SK-N-SH treated with all-trans-retinoic acid at 6 μM for 48 hours (cell line): Measurements from ENCODE around the gene RRAS2.

ENCODE experiments used
- ATAC-seq: fragments of 200-7000 bp; cut with Tn5 transposase; 3 replicates; pipeline ENCODE4 v1.9.1; 2020; ENCODE audit warnings: mild to moderate bottlenecking, moderate library complexity
- ARNTL ChIP-seq: fragments of 450-650 bp; formaldehyde crosslinking; IDR thresholded peaks from 2 replicates; pipeline ENCODE4 v1.5.0; 2020; ENCODE audit warnings: low read depth, mild to moderate bottlenecking, moderate library complexity, borderline replicate concordance
- BACH2 ChIP-seq: fragments of 250-450 bp; sonication (Bioruptor Pico); IDR thresholded peaks from 2 replicates; pipeline ENCODE4 v1.9.0; 2021; ENCODE audit warnings: mild to moderate bottlenecking, borderline replicate concordance
- CSDC2 ChIP-seq: fragments of 250-450 bp; sonication (Bioruptor Pico); IDR thresholded peaks from 2 replicates; pipeline ENCODE4 v1.5.0; 2020; ENCODE audit warnings: mild to moderate bottlenecking, moderate library complexity
- GLIS3 ChIP-seq: fragments of 250-450 bp; sonication (Bioruptor Pico); IDR thresholded peaks from 2 replicates; pipeline ENCODE4 v1.5.0; 2020; ENCODE audit warnings: mild to moderate bottlenecking, moderate library complexity
- ISL1 ChIP-seq: fragments of 250-450 bp; sonication (Bioruptor Pico); IDR thresholded peaks from 2 replicates; pipeline ENCODE4 v2.1.2; 2022; ENCODE audit warnings: mild to moderate bottlenecking, moderate library complexity
- SNAI2 ChIP-seq: fragments of 250-450 bp; sonication (Bioruptor Pico); IDR thresholded peaks from 2 replicates; pipeline ENCODE4 v1.5.0; 2020; ENCODE audit warnings: mild to moderate bottlenecking, moderate library complexity
- TCF4 ChIP-seq: fragments of 250-450 bp; sonication (Bioruptor Pico); IDR thresholded peaks from 2 replicates; pipeline ENCODE4 v1.8.0; 2021; ENCODE audit warnings: mild to moderate bottlenecking, moderate library complexity, borderline replicate concordance
- TOX ChIP-seq: fragments of 250-450 bp; sonication (Bioruptor Pico); IDR thresholded peaks from 2 replicates; pipeline ENCODE4 v1.8.0; 2021; ENCODE audit warnings: mild to moderate bottlenecking, moderate library complexity, borderline replicate concordance
- ZFP3 ChIP-seq: fragments of 250-450 bp; sonication (Bioruptor Pico); IDR thresholded peaks from 2 replicates; pipeline ENCODE4 v1.5.0; 2020; ENCODE audit warnings: mild to moderate bottlenecking, moderate library complexity
- ZNF565 ChIP-seq: fragments of 450-650 bp; formaldehyde crosslinking; conservative IDR thresholded peaks from 2 replicates; pipeline ENCODE4 v1.5.0; 2020; ENCODE audit warnings: low read depth, mild to moderate bottlenecking, moderate library complexity
- ZNF70 ChIP-seq: fragments of 450-650 bp; formaldehyde crosslinking; IDR thresholded peaks from 2 replicates; pipeline ENCODE4 v1.5.0; 2020; ENCODE audit warnings: mild to moderate bottlenecking, moderate library complexity
- TF ChIP-seq, protein P1 (sequence below): fragments of 250-450 bp; sonication (Bioruptor Pico); IDR thresholded peaks from 2 replicates; pipeline ENCODE4 v1.5.0; 2020; ENCODE audit warnings: mild to moderate bottlenecking, moderate library complexity
- TF ChIP-seq, protein P2 (sequence below): fragments of 250-450 bp; sonication (Bioruptor Pico); IDR thresholded peaks from 2 replicates; pipeline ENCODE4 v1.8.0; 2020; ENCODE audit warnings: mild to moderate bottlenecking, moderate library complexity, borderline replicate concordance
- TF ChIP-seq, protein P3 (sequence below): fragments of 250-450 bp; sonication (Bioruptor Pico); IDR thresholded peaks from 2 replicates; pipeline ENCODE4 v1.5.1; 2020; ENCODE audit warnings: low read depth, mild to moderate bottlenecking, moderate library complexity
- TF ChIP-seq, protein P4 (sequence below): fragments of 250-450 bp; sonication (Bioruptor Pico); IDR thresholded peaks from 2 replicates; pipeline ENCODE4 v1.5.1; 2021; ENCODE audit warnings: mild to moderate bottlenecking, moderate library complexity

RRAS2 gene

DNA sequence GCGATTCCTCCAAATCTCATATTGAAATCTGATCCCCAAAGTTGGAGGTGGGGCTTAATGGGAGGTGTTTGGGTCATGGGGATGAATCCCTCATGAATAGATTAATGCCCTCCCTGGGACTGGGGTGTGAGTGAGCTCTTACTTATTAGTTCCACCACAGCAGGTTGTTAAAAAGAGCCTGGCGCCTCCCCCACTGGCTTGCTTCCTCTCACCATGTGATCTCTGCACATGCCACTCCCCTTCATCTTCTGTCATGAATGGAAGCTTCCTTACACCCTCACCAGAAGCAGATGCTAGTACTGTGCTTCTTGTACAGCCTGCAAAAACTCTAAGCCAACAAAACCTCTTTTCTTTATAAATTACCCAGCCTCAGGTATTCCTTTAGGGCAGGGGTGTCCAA lies 8.8 kb downstream of the RRAS2 start (continued):
- TF ChIP-seq, protein P1, sequence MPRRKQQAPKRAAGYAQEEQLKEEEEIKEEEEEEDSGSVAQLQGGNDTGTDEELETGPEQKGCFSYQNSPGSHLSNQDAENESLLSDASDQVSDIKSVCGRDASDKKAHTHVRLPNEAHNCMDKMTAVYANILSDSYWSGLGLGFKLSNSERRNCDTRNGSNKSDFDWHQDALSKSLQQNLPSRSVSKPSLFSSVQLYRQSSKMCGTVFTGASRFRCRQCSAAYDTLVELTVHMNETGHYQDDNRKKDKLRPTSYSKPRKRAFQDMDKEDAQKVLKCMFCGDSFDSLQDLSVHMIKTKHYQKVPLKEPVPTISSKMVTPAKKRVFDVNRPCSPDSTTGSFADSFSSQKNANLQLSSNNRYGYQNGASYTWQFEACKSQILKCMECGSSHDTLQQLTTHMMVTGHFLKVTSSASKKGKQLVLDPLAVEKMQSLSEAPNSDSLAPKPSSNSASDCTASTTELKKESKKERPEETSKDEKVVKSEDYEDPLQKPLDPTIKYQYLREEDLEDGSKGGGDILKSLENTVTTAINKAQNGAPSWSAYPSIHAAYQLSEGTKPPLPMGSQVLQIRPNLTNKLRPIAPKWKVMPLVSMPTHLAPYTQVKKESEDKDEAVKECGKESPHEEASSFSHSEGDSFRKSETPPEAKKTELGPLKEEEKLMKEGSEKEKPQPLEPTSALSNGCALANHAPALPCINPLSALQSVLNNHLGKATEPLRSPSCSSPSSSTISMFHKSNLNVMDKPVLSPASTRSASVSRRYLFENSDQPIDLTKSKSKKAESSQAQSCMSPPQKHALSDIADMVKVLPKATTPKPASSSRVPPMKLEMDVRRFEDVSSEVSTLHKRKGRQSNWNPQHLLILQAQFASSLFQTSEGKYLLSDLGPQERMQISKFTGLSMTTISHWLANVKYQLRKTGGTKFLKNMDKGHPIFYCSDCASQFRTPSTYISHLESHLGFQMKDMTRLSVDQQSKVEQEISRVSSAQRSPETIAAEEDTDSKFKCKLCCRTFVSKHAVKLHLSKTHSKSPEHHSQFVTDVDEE (CRISPR knock-in tag): no peak
- TF ChIP-seq, protein P2, sequence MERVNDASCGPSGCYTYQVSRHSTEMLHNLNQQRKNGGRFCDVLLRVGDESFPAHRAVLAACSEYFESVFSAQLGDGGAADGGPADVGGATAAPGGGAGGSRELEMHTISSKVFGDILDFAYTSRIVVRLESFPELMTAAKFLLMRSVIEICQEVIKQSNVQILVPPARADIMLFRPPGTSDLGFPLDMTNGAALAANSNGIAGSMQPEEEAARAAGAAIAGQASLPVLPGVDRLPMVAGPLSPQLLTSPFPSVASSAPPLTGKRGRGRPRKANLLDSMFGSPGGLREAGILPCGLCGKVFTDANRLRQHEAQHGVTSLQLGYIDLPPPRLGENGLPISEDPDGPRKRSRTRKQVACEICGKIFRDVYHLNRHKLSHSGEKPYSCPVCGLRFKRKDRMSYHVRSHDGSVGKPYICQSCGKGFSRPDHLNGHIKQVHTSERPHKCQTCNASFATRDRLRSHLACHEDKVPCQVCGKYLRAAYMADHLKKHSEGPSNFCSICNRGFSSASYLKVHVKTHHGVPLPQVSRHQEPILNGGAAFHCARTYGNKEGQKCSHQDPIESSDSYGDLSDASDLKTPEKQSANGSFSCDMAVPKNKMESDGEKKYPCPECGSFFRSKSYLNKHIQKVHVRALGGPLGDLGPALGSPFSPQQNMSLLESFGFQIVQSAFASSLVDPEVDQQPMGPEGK: no peak

DNA sequence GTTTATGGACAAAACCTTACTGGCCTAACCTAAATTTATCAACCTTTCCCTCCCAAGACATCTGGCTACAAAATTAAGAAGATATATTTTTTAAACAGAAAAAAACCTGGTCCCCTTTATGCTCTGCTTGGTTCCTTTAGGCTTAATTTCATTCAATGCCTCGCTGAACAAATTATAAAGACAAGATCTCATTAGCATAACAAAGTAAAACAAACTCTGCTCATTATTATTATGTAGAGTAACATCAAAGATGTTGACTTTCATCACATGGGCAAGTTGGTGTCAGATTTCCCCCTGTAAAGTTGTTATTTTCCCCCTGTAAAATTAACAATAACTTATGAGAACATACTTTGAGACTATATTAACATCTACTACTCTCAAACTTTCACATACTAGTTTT lies 11.0 kb downstream of the RRAS2 start:
- no peak for ATAC-seq
- TF ChIP-seq ARNTL (CRISPR knock-in tag) (no peak), CSDC2 (CRISPR knock-in tag) (no peak), ZNF70 (CRISPR knock-in tag) (no peak), SNAI2 (no peak), ZNF565 (CRISPR knock-in tag) (no peak), ZFP3 (CRISPR knock-in tag) (no peak), ISL1 (no peak)
- TF ChIP-seq, protein P2: no peak
- TF ChIP-seq, protein P3, sequence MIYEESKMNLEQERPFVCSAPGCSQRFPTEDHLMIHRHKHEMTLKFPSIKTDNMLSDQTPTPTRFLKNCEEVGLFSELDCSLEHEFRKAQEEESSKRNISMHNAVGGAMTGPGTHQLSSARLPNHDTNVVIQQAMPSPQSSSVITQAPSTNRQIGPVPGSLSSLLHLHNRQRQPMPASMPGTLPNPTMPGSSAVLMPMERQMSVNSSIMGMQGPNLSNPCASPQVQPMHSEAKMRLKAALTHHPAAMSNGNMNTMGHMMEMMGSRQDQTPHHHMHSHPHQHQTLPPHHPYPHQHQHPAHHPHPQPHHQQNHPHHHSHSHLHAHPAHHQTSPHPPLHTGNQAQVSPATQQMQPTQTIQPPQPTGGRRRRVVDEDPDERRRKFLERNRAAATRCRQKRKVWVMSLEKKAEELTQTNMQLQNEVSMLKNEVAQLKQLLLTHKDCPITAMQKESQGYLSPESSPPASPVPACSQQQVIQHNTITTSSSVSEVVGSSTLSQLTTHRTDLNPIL (CRISPR knock-in tag): no peak

DNA sequence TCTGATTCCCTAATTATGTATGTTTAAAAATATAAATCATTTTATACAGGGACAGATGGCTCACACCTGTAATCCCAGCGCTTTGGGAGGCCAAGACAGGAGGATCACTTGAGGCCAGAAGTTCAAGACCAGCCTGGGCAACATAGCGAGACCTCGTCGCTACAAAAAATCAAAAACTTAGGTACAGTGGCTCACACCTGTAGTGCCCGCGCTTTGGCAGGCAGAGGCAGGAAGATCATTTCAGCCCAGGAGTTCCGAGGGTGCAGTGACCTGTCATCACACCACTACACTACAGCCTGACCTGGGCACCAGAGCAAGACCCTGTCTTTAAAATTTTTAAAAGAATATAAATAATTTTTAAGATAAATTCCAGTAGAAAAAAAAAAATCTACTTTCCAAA lies 11.5 kb downstream of the RRAS2 start:
- no peak for TF ChIP-seq GLIS3 (CRISPR knock-in tag)
- no peak for TF ChIP-seq ARNTL (CRISPR knock-in tag)
- TF ChIP-seq ZNF565 (CRISPR knock-in tag): no peak
- no peak for TF ChIP-seq TOX (CRISPR knock-in tag)
- TF ChIP-seq BACH2 (CRISPR knock-in tag): no peak
- TF ChIP-seq, protein P2: no peak
- TF ChIP-seq, protein P4, sequence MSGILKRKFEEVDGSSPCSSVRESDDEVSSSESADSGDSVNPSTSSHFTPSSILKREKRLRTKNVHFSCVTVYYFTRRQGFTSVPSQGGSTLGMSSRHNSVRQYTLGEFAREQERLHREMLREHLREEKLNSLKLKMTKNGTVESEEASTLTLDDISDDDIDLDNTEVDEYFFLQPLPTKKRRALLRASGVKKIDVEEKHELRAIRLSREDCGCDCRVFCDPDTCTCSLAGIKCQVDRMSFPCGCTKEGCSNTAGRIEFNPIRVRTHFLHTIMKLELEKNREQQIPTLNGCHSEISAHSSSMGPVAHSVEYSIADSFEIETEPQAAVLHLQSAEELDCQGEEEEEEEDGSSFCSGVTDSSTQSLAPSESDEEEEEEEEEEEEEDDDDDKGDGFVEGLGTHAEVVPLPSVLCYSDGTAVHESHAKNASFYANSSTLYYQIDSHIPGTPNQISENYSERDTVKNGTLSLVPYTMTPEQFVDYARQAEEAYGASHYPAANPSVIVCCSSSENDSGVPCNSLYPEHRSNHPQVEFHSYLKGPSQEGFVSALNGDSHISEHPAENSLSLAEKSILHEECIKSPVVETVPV (CRISPR knock-in tag): no peak
- no peak for ATAC-seq

DNA sequence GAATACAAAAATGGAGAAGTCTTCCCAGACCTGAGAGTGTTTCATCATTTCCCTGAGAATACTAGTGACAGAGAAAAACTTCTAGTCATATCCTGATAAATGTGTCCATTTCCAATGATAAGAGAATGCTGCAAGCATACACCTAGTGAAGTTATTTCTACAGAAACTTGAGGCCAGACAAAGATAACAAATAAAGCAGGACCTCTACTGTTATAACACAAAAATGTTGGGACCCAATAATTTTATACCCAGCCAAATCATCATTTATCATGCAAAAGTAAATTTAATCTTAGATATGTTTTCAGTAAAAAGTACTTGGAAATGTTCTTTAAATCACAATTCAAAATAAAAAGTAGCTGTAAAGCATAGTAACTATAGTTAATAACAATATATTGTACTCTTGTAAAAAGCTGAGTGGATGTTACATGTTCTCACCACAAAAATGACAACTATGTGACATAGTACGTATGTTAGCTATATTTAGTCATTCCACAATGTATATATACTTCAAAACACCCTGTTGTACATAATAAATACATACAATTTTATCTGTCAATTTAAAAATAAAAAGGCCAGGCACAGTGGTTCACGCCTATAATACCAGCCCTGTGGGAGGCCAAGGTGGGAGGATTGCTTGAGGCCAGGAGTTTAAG lies 12.6 kb downstream of the RRAS2 start:
- no peak for ATAC-seq
- TF ChIP-seq, protein P4 (CRISPR knock-in tag): no peak
- TF ChIP-seq TCF4: no peak
- TF ChIP-seq SNAI2: no peak
- TF ChIP-seq ZFP3 (CRISPR knock-in tag): no peak
- no peak for TF ChIP-seq ARNTL (CRISPR knock-in tag)
- no peak for TF ChIP-seq BACH2 (CRISPR knock-in tag)
- no peak for TF ChIP-seq CSDC2 (CRISPR knock-in tag)
- TF ChIP-seq, protein P1 (CRISPR knock-in tag): no peak
- TF ChIP-seq, protein P3 (CRISPR knock-in tag): no peak
